Retina (tissue), 1 donor: Measurements from ENCODE around the gene M6PR.
"Not testable (repeated sequence)": the region's sequence is repeated elsewhere in the genome, so short reads cannot be mapped to it uniquely, and the experiment has no call there.

Source experiments
- DNase-seq: peaks from one replicate; pipeline ENCODE4 v3.0.0-alpha.2; 2016

The M6PR gene

GRCh38 chr12:8950702-8951478, 1.4 kb upstream of the M6PR start:
- DNase-seq: no peak

- DNase-seq: no peak
Measured at GRCh38 chr12:8950221-8950527, 729 bp upstream of the M6PR start.

- DNase-seq: no peak
Measured at GRCh38 chr12:8948701-8949341, 624 bp downstream of the M6PR start.

- DNase-seq: no peak
Measured at GRCh38 chr12:8947737-8948136, 1.7 kb downstream of the M6PR start.

GRCh38 chr12:8946733-8947132, 2.7 kb downstream of the M6PR start:
- DNase-seq: no peak

GRCh38 chr12:8943565-8944186, 5.8 kb downstream of the M6PR start:
- no peak for DNase-seq

- no peak for DNase-seq
Measured at GRCh38 chr12:8941691-8942478, 7.6 kb downstream of the M6PR start.

GRCh38 chr12:8937842-8938442, 11.5 kb downstream of the M6PR start:
- DNase-seq: not testable (repeated sequence)

GRCh38 chr12:8936735-8937134, 12.7 kb downstream of the M6PR start:
- DNase-seq: no peak

GRCh38 chr12:8934080-8934479, 15.4 kb downstream of the M6PR start:
- not testable (repeated sequence) for DNase-seq

- DNase-seq: not testable (repeated sequence)
Measured at GRCh38 chr12:8932464-8932863, 17.0 kb downstream of the M6PR start.

GRCh38 chr12:8930655-8931323, 18.7 kb downstream of the M6PR start:
- DNase-seq: not testable (repeated sequence)

- no peak for DNase-seq
Measured at GRCh38 chr12:8922544-8922943, 26.9 kb downstream of the M6PR start.

- DNase-seq: not testable (repeated sequence)
Measured at GRCh38 chr12:8919643-8920042, 29.8 kb downstream of the M6PR start.

GRCh38 chr12:8917751-8918150, 31.7 kb downstream of the M6PR start:
- no peak for DNase-seq

- no peak for DNase-seq
Measured at GRCh38 chr12:8917031-8917430, 32.4 kb downstream of the M6PR start.

GRCh38 chr12:8916154-8916553, 33.3 kb downstream of the M6PR start:
- DNase-seq: no peak

- DNase-seq: peak; percentile 75
Measured at GRCh38 chr12:8914716-8915526, 34.5 kb downstream of the M6PR start.

- peak; percentile 92 for DNase-seq
Measured at GRCh38 chr12:8914033-8914715, 35.3 kb downstream of the M6PR start, which contains the start of gene PHC1. TSS of gene PHC1 (plus strand) at chr12:8914509. CDS start at chr12:8917678, 3,169 bp downstream.

GRCh38 chr12:8913702-8914032, 35.8 kb downstream of the M6PR start:
- no peak for DNase-seq

GRCh38 chr12:8912914-8913313, 36.5 kb downstream of the M6PR start:
- peak; percentile 59 for DNase-seq
